ENCODE results near the gene NR6A1.
A peak's percentile ranks its signal among the peaks of the same experiment; 100 is the strongest.

The NR6A1 gene

GRCh38 chr9:124758691-124759090 is 12.4 kb downstream of the NR6A1 start:
- TF ChIP-seq, protein P1, sequence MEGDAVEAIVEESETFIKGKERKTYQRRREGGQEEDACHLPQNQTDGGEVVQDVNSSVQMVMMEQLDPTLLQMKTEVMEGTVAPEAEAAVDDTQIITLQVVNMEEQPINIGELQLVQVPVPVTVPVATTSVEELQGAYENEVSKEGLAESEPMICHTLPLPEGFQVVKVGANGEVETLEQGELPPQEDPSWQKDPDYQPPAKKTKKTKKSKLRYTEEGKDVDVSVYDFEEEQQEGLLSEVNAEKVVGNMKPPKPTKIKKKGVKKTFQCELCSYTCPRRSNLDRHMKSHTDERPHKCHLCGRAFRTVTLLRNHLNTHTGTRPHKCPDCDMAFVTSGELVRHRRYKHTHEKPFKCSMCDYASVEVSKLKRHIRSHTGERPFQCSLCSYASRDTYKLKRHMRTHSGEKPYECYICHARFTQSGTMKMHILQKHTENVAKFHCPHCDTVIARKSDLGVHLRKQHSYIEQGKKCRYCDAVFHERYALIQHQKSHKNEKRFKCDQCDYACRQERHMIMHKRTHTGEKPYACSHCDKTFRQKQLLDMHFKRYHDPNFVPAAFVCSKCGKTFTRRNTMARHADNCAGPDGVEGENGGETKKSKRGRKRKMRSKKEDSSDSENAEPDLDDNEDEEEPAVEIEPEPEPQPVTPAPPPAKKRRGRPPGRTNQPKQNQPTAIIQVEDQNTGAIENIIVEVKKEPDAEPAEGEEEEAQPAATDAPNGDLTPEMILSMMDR (IDR thresholded peaks at IDR 0.05; ENCODE audit: low read depth, low read length): no peak
- no peak overlapping the region for H3K4me3 ChIP-seq (ENCODE audit: low read depth, low read length)

DNA sequence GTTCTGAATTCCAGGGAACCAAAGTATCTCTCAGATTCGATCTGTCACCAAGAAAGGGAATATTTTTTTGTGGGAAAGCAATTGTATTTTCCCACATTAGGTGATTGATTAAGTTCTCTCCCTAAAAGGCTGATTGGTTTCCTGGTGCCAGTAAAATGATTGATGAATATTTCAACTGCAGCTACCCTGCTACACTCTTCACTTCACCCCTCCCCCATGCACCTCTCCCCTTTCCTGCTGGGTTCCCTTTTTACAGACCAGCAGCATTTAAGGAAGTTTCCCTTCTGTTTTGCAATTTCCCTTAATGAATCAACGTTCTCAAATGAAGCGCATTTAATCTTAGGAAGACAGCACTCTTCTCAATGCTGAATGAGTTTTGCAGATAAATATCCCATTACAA is 13.1 kb downstream of the NR6A1 start:
- H3K4me3 ChIP-seq (ENCODE audit: low read depth, low read length): no peak overlapping the region

GRCh38 chr9:124757616-124758015 is 13.5 kb downstream of the NR6A1 start:
- H3K4me3 ChIP-seq (ENCODE audit: low read depth, low read length): no peak overlapping the region
- TF ChIP-seq, protein P1 (IDR thresholded peaks at IDR 0.05; ENCODE audit: low read depth, low read length): no peak

More for the DNA sequence above, 13.1 kb downstream of the NR6A1 start:
- TF ChIP-seq, protein P1 (IDR thresholded peaks at IDR 0.05; ENCODE audit: low read depth, low read length): no peak

GRCh38 chr9:124756011-124756410 is 15.1 kb downstream of the NR6A1 start:
- H3K4me3 ChIP-seq (ENCODE audit: low read depth, low read length): no peak overlapping the region
- TF ChIP-seq, protein P1 (IDR thresholded peaks at IDR 0.05; ENCODE audit: low read depth, low read length): no peak

- TF ChIP-seq, protein P1 (IDR thresholded peaks at IDR 0.05; ENCODE audit: low read depth, low read length): no peak
- no peak overlapping the region for H3K4me3 ChIP-seq (ENCODE audit: low read depth, low read length)
Observed at GRCh38 chr9:124755061-124755460, 16.1 kb downstream of the NR6A1 start.

GRCh38 chr9:124754289-124754688 is 16.8 kb downstream of the NR6A1 start:
- H3K4me3 ChIP-seq (ENCODE audit: low read depth, low read length): no peak overlapping the region
- TF ChIP-seq, protein P1 (IDR thresholded peaks at IDR 0.05; ENCODE audit: low read depth, low read length): peak; percentile 42

- H3K4me3 ChIP-seq (ENCODE audit: low read depth, low read length): no peak overlapping the region
- TF ChIP-seq, protein P1 (IDR thresholded peaks at IDR 0.05; ENCODE audit: low read depth, low read length): no peak
Observed at GRCh38 chr9:124752967-124753366, 18.1 kb downstream of the NR6A1 start.
